NCI-H2196 (cell line): Measurements from ENCODE around the gene BTBD3.

ENCODE experiments used
- DNase-seq: peaks from one replicate; lab custom pipeline; 2025; ENCODE audit not compliant: unreplicated experiment; lab: John Stamatoyannopoulos, UW

BTBD3 gene

DNA sequence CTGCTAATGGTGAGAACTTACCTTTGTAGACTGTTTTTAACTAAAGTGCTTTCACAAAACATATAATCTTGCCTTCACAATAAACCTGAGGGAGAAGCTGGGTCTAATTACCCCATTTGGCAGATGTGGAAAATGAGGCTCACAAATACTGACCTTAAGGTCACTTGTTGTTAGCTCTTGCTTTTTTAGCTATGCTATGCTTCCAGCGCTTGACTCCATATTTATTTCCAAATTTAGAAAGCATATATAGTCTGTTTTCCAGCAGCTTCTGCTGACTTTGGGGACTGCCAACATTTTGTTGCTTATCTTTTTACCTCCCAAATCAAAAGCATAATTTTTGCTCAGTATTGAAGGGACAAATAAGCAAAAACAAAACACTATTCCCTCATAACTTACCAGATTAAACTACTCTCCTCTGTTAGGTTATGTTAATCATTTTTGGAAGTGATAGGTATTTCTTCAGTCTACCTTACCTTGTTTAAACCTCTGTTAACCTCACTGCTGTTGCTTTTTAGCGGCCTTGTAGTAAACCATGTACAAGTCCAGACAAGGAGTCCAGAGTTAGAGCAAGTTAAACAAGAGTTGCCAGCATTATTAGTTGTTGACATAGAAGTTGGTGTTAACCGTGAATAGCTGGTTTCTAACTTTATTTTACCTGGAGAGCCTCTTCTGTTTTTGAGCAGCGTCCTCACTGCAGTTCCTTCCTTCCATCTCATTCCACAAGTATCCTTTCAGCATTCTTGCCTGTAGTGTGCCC, 4.9 kb upstream of the BTBD3 start:
- DNase-seq, result no peak

DNA sequence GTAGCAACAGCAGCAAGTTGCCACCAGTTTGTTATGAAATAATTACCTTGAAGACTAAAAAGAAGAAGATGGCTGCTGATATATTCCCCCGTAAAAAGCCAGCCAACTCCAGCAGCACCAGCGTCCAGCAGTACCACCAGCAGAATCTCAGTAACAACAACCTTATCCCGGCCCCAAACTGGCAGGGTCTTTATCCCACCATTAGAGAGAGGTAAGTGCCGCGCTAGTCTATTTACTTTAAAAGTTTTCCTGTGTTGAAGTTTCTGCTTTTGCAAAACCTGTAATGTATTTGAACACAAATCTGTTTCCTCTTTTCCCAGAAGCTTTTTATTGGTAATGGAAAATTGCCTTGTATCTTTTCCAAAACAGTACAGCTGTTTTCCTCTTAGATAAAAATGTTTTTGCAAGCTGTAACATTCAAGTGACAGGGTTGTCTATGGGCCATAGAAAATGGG, 725 bp downstream of the BTBD3 start:
- DNase-seq, result no peak

DNA sequence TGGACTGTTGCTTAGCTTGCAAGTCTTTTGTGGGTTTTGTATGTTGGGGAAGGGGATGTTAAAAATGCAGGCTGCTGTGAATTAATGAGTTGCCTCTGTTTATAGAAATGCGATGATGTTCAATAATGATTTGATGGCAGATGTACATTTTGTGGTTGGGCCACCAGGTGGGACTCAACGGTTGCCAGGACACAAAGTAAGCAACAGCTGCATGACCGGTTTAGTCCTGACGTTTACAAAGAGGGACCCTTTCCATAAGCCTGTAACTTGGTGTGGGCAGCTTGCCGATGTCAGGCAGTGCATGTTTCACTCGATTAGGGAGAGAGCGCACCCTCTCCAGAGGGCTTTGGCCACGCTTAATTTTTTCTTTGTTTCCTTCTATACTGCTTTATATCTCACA, 1.3 kb downstream of the BTBD3 start:
- no peak for DNase-seq

DNA sequence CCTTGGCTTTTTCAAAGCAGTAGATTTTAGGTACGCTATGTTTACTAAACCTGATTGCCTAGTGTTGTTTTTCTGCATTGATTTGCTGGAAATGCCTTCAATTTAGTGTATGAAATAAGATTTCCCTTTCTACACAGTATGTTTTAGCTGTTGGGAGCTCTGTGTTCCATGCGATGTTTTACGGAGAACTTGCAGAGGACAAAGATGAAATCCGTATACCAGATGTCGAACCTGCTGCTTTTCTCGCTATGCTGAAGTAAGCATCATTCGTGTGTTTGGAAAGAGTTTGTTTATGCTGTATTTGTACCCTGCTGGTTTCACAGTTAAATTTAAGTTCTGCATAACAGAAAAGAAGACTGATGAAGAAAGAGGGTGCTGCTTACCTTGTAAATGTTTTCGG, 1.9 kb downstream of the BTBD3 start:
- no peak for DNase-seq

DNA sequence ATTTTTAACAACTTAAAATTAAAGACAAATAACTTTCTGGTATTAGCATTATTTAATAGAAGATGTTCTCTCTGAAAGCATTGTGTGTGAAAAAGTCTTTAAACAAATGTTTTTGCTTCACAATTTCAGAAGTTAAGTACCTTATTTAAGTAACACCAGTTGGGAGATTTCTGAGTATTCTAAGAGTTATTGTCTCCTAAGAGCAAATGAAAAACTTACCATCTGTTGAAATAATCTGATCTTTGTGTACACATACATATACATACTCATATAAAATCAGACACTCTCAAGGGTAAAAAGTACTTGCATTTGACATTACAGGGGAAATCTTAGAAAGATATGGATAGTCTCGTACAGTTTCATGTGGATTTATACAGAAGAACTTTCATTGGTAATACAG, 2.4 kb downstream of the BTBD3 start:
- DNase-seq, result no peak

DNA sequence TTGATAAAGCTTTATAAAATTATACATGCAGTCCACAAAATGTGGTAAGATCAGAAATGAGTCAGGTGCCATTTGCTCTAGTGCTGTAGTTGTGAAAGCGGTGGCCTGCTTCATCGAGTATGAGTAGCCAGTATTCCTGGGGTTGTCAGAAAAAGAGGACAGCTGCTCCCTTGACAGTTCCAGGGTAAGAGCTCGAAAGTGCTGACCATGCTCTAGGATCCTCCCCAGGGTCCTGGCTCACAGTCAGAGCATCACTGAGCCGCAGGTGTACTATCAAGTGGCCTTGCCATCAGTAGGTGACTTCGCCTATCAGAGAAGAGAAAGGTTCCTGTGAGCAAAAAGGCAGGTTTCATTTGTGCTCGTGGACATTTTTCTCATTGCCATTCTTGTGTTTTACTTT, 3.6 kb downstream of the BTBD3 start:
- DNase-seq, result no peak

DNA sequence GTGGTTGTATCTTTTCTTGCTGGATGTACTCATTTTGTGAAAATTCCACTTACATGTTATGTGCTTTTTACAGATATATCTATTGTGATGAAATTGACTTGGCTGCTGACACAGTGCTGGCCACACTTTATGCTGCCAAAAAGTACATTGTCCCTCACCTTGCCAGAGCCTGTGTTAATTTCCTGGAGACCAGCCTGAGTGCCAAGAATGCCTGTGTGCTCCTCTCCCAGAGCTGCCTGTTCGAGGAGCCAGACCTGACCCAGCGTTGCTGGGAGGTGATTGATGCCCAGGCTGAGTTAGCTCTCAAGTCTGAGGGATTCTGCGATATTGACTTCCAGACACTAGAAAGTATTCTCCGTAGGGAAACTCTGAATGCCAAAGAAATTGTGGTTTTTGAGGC, 4.9 kb downstream of the BTBD3 start:
- DNase-seq, result no peak

DNA sequence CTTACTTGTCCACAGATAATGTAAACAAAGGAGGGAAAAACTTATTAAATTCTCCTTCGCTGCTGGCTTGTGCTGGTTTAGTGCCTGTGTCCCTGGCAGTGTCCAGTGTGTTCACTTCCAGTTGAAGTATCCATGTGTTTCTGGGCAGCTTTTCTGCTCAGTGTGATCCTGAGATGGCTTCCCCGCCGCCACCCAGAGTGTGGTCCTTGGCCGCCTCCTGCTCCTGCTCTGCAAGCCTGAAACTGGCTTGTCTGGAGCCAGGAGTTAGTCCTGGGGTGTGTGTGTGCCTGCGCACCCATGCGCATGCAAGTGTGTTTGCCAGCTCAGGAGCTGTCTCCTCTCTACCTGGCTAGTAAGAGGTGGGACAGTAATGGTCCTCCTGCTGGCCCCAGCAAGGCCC, 7.2 kb downstream of the BTBD3 start:
- DNase-seq, result no peak

DNA sequence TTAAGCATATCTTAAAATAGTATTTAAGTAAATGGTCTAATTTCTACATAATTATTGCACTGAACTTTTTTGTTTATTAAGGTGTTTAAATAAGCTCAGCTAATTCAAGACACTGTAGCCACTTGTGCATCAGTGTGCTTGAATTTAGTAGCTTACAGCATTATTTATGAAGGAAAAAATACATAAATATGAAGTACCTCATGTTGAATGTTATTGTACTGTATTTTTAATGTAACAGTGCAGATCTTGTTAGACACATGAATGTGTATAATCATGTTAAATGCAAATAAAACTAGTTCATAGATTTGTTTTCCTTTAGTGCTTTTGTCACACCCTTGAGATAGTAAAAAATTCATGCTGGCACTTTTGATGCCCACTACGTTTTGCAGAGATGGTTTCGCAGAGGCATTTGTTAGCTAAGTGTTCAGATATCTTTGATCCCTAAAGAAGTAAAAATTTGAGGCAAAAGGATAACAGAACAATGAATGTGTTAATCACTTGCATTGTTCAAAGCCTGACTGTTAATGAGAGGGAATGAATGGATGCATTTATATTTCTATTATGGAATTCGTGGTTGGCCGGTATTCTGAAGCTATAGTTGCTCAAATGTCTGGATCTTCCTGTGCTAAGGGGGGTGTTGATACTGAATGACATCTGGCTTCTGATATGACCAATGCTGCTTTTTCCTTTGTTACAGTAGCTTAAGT, 8.8 kb downstream of the BTBD3 start:
- DNase-seq, result no peak

DNA sequence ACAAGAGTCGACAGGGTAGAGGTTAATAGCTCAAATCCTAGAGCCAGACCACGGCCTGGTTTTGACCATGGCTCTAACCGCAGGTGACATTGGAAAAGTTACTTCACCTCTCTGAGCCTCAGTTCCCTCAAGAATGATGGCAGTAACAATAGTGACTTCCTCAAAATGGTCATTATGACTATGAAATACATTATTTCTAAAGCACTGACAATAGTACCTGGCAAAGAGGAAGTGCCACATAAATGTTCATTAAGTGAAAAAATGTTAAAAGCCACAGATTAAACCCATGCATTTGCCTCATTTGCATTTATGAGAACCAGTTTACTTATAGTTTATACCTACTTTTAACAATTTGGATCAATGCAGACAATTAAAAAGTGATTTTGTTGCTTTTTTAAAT, 12.3 kb downstream of the BTBD3 start:
- DNase-seq, result no peak

DNA sequence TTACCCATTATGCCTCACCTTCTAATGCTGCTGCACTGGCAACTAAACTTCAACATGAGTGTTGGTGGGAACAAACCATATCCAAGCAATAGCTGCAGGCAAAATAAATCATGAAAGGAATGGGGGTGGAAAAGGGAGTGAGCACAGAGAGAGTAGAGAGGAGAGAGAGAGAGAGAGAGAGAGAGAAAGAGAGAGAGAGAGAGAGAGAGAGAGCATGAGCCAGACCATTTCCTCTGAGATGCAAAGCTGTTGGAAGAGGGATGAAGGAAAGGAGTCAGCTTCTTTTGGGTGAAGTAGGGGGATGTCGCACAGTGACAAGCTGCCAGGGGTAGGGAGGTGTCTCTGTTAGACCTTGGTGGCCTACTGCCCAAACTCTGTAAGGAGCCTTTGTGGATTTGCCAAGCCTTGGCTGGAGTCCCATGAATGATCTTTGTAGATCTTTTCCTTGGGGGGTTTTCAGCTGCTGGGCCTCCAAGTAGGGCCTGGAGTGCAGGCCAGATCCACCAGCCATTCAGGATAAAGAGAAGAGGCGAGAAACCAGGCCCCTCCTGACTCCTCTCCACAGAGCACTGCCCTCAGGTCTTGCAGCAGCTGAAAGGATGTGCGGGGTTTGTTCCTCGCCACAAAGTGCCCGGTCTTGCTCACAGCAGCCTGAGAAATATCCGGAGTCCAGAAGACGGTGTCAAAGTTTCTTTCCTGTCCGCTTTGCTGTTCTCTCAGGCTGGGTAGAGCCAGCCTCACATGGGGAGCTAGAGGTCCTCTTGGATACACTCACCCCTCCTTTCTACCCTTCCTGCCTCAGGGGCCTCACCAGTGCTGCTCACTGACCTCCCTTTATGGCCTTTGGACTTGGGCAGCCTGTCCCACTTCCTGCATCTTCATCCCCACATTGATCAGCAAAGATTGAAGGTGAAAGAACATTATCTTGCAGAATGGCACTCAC, 17.8 kb downstream of the BTBD3 start:
- DNase-seq, result no peak

DNA sequence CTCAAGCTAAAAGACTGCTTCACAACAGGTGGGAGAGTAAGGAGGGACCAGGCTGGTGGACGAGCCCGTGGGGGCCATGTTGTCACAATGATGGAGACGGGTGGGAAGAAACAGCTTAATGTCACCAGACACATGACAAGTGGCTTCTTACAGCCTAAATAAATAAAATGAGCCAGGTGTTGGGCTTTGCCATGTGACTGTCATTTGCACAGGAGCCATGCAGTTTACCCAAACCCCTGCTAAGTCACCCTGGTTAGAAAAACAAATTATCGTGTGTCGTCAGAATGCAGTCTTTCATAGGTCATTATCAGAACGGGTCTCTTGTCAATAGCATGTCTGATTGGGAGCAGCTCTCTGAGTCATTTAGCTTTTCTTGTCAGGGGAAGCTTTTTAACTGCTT, 18.5 kb downstream of the BTBD3 start:
- DNase-seq, result no peak

DNA sequence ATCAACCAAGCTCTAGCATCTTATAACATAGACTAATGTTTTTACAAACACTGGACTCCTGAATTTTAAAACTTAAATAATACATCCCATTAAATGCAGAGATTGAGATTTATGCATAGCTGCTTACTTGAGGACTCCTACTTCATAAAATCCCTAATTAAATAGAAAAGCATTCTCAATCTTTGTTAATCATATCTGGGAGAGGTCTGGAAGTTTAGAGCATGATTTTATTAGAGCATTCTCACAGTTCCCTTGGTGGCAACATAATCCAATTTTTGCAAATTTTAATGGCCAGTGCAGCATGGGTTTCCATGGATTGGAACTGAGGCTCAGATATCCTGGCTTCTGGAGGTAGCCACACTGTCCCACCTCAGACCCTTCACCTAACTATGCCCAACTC, 19.5 kb downstream of the BTBD3 start:
- no peak for DNase-seq

DNA sequence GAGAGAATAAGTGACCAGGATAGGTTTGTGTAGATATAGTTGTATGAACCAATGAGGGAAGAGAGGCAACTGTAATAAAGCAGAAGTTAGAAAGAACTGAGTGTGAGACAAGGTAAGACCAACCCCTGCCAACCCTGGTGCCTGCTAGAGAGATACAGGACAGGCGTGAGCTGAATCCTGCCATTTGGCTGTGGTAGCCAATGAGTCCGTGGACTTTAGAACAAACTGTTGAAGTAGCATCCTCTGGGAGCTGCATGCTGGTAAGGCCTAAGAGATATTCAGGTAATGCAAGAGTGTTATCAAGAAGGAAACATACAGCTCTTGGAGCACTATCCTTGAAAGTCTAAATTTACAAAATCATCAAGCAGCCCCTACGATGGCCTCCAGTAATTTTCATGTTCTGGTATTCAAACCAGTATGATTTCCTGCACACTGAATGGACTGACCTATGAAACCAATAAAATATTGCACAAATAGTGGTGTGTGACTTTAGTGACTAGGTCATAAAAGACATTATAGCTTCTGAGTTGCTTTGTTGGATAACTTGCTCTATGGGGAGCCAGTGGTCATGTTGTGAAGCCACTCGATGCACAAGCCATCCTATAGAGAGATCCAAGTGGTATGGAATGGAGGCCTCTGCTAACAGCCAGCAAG, 24.0 kb downstream of the BTBD3 start:
- DNase-seq, result no peak

DNA sequence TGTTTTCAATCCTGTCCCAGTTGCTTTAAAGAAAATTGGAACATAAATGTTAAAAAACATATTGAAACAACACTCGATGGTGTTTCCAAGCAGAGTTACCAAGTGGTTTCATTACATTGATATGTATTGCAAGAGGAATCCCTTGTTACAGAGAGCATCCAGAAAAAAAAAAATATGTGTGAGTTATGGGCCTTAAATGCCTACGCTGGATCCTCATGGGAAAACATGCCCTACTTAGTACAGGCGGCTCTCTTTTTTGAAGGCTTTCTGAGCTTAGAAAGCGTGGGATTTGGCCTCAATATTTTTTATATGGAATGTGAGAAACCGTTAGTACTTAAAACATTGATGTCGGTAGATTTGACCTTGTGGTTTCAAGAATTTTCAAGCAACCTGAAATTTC, 26.1 kb downstream of the BTBD3 start:
- DNase-seq, result no peak

DNA sequence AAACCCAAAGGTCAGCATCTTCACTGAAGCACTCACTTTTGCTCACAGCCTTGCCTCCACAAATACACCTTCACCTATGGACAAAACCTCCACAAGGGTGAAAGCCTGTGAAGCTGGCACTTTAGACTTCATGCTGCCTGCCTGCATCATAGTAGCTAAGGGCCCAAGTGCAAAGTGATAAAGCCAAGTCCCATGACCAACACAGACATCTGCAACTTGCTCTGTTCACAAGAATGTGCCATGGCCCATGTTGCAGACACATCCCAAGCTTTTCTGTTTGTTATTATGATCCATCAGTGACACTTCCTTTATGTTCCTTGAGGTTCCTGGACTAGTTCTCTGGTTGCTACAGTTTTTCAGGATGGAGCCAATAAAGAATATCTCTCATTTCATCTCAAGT, 31.1 kb downstream of the BTBD3 start:
- DNase-seq, result no peak

DNA sequence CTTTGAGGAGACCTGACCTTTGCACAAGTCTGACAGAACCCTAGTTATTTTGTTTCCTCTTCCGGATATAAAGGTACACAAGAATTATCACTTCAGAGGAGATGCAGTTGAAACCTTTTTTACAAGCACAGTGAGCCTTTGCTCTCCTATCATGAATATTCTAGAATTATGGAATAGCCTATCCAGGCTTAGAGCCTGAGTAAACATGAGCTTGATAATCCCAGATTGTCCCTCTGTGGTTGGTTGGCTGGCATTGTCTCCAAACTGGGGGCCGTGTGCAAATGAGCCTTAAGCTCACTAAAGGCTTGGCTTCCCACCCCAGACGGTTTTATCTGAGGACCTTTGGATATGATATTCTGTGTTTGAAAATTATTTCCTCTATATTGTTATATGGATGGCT, 32.0 kb downstream of the BTBD3 start:
- no peak for DNase-seq

DNA sequence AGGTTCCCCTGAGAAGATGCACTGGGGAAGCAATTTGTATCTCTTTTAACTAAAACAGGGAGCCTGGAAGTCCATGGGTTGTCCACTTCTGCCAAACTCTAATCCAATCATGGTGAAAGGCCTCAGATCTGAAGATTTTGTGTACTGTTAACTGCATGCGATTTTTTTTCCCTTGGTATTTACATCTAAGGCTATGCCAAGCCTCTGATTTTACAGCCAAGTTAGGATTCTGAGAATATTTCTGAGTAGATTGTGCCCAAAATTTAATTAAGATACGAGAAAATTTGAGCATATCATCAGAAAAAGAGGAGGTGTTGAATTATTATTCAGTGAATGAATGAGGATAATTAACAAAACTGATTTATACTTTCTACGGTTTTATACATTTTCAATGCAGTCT, 34.0 kb downstream of the BTBD3 start:
- no peak for DNase-seq

DNA sequence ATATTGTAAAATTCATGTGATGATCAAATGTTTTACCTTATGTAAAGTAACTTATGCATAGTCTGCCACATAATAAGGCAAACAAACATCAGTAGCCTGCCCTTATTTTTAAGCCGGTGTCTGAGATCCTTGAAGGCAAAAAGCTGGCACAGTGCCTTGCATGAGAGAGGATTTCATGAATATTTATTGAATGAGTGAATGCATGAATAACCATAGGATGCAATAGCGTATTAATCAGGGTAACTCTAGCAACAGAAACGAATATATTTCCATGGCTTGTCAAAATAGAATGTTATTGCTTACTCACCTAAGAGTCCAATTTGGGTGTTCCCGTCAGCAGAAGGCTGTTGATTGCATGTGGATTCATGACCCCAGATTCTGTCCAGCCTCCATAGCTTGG, 34.9 kb downstream of the BTBD3 start:
- no peak for DNase-seq

DNA sequence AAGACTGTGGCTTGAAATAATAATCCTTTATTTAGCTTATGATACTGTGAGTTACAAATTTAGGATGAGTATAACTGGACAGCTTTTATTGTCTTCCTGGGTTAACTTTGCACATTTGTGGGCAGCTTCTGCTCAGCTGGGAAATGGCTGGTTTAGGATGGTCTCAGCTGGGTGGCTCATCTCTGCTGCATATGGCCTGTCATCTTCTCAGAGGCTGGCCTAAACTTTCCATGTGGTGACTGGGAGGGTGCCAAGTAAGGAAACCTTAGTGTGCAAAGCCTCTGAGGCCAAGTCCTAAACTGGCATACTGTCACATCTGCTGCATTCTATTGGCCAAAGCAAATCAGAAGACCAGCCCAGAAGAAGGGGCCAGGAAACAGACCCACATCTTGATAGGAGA, 40.2 kb downstream of the BTBD3 start:
- DNase-seq, result no peak

DNA sequence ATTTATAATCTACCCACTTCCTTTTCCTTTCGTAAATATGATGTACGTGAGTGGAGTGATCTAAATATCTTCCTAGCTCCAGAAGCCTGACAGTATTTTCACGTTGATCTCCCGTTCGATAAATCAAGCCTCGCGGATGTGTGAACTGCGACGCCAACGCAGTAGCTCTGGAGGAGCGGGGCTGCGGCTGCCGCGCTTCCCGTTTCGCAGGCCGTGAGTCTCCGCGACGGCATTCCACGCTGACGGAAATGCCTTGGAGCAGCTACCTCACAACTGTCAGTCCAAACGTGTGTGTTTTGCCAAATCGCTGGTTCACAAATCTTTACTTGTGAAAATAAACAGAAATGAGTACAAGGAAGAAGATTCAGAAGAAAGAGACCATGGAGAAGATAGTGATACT, 41.2 kb downstream of the BTBD3 start:
- DNase-seq, result no peak
